ENCODE data around the gene CCL20.
A peak's percentile ranks its signal among the peaks of the same experiment; 100 is the strongest.

CCL20 gene, protein sequence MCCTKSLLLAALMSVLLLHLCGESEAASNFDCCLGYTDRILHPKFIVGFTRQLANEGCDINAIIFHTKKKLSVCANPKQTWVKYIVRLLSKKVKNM

DNA sequence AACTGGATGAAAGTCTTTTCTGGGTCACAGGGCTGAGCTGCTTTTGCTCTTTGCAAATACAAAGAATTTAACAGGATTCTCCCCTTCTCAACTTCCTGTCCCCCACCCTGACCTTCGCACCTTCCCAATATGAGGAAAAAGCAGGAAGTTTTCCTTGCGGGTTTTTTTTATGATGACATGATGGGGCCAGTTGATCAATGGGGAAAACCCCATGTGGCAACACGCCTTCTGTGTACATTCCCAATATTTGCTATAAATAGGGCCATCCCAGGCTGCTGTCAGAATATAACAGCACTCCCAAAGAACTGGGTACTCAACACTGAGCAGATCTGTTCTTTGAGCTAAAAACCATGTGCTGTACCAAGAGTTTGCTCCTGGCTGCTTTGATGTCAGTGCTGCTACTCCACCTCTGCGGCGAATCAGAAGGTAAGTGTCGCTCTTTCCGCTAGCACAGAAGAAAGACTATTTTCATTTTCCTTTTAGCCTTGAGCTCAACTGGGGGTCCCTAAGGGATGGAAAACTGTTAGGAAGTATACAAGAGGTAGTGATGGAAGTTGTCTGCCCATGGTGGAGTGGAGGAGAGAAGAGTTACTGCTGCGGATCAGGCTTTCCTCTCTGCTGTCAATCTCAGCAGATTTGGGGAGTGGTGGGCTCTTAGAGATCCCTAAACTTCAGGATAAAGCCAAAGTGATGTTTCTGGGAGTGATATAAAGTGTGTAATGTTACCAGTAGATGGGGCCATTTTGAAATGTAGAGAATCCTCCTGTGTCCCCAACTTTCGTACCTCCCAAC, at the start of gene CCL20:
TSS of gene CCL20 (plus strand) at position 281 of the 792 bp plus-strand sequence. CDS start at position 351, 70 bp downstream.
- Mint-ChIP-seq H3K9me3 (no peaks in the 10 kb centered on the region), H3K4me1 (peaks cover 38% of the 10 kb centered on the region), H3K36me3 (peaks cover 74% of the 10 kb centered on the region), H3K27ac (peak within 1 kb of the TSS; percentile 95), H3K4me3 (peak within 1 kb of the TSS; percentile 79)
- ATAC-seq (no peak), DNase-seq (ENCODE audit: low spot score in 2 of 2) (no peak)

DNA sequence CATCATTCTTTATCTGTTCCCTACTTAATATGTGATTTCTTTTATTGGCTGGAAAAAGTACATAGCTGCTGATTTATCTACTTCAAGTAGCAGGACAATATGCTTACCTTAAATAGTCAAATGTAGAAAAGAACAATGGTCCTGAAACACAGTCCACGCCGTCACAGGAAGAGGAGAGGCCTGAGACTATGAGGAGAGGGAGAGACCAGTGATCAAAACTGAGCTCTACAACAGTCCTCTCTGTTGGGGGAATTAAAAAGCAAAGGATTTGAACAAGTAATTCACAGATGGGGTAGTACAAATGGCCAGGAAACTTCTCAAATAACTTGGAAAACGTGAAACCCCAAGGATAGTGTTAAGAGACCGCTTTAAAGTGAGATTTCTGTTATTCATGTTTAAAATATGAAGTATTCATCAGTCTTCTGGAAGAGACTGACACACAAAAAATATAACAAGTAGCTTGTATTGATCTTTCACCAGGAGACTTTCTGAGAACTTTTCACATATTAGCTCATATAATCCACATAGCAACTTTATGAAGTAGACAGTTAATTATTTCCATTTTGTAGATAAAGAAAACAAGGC, 47.8 kb upstream of the CCL20 start:
- no peak overlapping the region for H3K4me3 Mint-ChIP-seq
- H3K27ac Mint-ChIP-seq = no peak overlapping the region
- no peak for ATAC-seq
- no peaks in the 10 kb centered on the region for H3K36me3 Mint-ChIP-seq
- H3K9me3 Mint-ChIP-seq = no peaks in the 10 kb centered on the region
- H3K4me1 Mint-ChIP-seq = peaks cover 6% of the 10 kb centered on the region
- DNase-seq (ENCODE audit: low spot score in 2 of 2) = no peak

DNA sequence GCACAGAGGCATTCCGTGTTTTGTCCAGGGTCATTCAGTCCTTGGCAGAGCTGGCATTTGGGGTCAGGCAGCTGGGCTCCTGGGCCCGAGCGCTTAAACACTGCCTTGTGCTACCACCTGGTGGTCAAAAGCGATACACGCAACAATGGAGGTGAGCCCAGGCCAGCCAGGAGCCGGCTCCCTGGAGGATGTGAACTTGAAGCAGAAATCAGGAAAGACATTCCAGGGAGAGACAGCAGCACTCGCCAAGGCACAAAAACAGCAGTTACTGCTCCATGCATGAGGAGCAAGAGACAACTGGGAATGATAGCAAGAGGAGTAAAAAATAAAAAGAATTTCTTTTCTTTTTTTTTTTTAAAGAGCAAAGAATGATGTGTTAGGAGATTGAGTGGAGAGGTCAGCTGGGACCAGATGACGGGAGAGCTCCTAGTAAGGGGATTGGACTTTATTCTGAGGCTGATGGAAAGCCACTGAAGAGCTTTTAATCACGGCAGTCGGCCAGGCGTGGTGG, 47.2 kb upstream of the CCL20 start:
- Mint-ChIP-seq H3K4me1 (peaks cover 6% of the 10 kb centered on the region), H3K36me3 (no peaks in the 10 kb centered on the region), H3K4me3 (no peak overlapping the region), H3K27ac (no peak overlapping the region), H3K9me3 (no peaks in the 10 kb centered on the region)
- ATAC-seq (peak; percentile 84), DNase-seq (ENCODE audit: low spot score in 2 of 2) (peak; percentile 39 to 68)

DNA sequence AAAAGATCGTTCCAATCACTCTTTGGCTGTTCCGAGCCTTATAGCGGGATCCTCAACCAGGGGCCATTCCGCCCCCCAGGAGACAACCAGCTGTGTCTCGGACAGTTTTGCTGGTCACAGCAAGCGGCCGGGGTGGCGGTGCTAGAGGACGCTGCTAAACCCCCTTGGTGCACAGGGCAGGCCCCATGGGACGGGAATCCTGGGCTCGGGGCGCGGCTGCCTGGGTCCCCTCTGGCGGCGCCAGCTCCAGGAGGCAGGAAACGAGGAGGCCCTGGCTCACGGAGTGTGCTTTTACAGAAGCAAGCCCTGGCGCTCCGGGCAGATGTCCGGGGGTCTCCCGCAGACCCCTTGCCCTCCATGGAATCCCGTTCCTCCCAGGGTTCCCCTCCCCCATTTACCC, 45.8 kb upstream of the CCL20 start:
- no peak for DNase-seq (ENCODE audit: low spot score in 2 of 2)
- ATAC-seq = no peak
- H3K27ac Mint-ChIP-seq = no peak overlapping the region
- no peak overlapping the region for H3K4me3 Mint-ChIP-seq
- peaks cover 6% of the 10 kb centered on the region for H3K4me1 Mint-ChIP-seq
- H3K36me3 Mint-ChIP-seq = no peaks in the 10 kb centered on the region
- H3K9me3 Mint-ChIP-seq = no peaks in the 10 kb centered on the region

DNA sequence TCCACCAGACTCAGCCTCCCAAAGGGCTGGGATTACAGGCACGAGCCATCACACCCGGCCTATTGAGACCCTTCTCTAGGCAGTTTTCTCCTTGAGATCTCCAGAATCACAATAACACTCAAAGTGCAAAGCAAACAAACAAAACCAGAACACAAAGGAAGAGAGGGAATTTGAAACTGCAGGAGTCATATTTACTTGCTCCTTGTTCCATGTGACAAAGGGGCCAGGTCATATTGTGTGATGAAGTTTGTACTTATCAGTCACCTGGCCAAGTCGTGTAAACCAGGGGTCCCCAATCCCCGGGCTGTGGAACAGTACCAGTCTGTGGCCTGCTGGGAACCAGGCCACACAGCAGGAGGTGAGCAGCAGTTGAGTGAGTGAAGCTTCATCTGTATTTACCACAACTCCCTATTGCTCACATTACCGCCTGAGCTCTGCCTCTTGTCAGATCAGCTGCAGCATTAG, 41.4 kb upstream of the CCL20 start:
- no peaks in the 10 kb centered on the region for H3K9me3 Mint-ChIP-seq

DNA sequence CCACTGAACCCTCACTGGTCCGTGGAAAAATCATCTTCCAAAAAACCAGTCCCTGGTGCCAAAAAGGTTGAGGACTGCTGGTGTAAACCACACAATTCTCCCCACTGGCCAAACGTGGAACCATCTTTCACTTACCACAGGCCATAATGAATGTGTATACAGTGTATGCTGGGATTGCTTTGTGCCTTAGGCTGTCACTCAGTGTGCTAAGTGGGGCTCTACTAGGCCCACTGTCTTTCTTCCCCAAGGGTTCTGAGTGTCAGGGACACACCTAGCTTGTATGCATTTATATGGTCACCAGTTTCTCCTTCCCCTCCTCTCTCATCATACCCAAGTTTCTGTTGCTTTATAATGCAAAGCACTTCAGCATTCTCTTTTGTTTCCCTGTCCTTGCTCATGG, 40.7 kb upstream of the CCL20 start:
- H3K36me3 Mint-ChIP-seq = no peaks in the 10 kb centered on the region
- H3K9me3 Mint-ChIP-seq = no peaks in the 10 kb centered on the region
- no peak for ATAC-seq
- no peak for DNase-seq (ENCODE audit: low spot score in 2 of 2)
- H3K4me1 Mint-ChIP-seq = peaks cover 25% of the 10 kb centered on the region
- no peak overlapping the region for H3K27ac Mint-ChIP-seq
- no peak overlapping the region for H3K4me3 Mint-ChIP-seq

More for the DNA sequence above, 41.4 kb upstream of the CCL20 start:
- H3K4me3 Mint-ChIP-seq = no peak overlapping the region
- H3K4me1 Mint-ChIP-seq = peaks cover 24% of the 10 kb centered on the region
- no peak overlapping the region for H3K27ac Mint-ChIP-seq
- no peaks in the 10 kb centered on the region for H3K36me3 Mint-ChIP-seq
- ATAC-seq (no peak), DNase-seq (ENCODE audit: low spot score in 2 of 2) (no peak)

DNA sequence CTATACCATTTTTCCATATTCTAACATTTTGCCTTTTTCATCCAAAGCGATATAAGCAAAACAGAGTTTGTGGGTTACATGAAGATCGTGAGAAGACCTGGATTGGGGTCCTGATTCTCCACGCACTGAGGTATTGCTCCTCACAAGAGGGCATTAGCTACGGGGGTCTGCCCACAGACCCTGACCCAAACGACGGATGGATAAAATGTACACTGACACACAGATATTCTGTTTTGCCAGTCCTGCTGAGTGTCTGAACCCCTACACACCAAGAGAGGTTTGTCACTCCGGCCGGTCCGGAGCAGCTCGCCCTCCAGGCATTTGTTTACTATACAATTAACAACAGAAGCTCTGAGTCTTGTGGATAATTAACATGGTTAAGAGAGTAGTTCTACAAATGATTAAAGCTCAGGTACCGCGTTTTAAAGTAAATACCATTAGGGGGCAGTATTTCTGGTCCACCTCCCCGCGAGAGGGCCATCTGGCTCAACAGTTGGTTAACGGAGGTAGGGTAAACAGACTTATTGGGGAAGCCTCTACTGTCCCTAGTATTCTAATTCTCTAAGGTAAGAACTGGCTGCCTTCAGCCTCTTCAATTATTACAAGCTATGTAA, 39.5 kb upstream of the CCL20 start:
- Mint-ChIP-seq H3K4me1 (peaks cover 25% of the 10 kb centered on the region), H3K36me3 (no peaks in the 10 kb centered on the region), H3K4me3 (peak overlapping the region; percentile 29), H3K9me3 (no peaks in the 10 kb centered on the region), H3K27ac (peak overlapping the region; percentile 38)
- DNase-seq (ENCODE audit: low spot score in 2 of 2) (no peak), ATAC-seq (peak; percentile 68)

DNA sequence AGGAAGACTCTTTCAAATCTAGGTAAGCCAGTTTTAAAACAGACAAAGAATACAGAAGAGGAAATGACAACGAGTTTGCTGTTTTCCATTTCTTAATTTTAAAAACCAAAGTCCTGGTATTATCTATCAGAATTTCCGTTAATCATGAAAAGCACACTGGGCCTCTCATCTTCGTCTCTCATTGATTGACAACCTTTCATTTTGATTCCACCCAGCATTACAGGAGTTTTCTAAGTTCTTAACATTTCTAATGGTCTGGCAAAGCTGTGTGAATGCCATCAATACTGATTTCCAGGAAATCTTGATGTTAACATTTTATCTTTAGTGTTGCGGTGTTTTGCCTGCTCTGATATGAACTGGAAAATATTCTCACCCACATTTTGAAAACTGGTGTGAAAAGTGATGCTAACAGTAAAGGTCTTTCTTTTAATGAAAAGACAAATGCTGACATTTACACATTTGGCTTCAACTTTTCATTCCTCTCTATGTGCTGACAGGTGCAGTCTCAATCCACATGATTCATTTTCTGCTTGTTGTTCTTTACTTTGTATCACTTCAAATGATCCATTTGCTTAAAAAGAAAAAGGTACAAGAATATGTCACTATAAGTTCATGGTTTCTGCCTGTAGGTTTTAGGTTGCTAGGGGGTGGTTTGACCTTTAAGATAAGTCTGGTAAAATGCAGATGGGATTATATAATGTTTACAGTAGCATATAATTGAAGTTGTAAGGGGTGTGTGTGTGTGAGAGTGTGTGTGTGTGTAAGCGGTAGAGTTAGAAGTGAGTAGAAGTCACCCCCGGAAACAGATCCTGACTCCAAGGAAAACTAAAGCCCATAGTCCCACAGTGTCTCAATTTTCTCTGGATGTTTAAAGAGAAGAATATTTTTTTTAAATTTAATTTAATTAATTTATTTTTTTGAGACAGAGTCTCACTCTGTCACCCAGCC, 38.5 kb upstream of the CCL20 start:
- Mint-ChIP-seq H3K4me3 (peak overlapping the region; percentile 29), H3K27ac (peak overlapping the region; percentile 38), H3K4me1 (peaks cover 25% of the 10 kb centered on the region), H3K36me3 (no peaks in the 10 kb centered on the region), H3K9me3 (no peaks in the 10 kb centered on the region)
- ATAC-seq (peak; percentile 68), DNase-seq (ENCODE audit: low spot score in 2 of 2) (no peak)

DNA sequence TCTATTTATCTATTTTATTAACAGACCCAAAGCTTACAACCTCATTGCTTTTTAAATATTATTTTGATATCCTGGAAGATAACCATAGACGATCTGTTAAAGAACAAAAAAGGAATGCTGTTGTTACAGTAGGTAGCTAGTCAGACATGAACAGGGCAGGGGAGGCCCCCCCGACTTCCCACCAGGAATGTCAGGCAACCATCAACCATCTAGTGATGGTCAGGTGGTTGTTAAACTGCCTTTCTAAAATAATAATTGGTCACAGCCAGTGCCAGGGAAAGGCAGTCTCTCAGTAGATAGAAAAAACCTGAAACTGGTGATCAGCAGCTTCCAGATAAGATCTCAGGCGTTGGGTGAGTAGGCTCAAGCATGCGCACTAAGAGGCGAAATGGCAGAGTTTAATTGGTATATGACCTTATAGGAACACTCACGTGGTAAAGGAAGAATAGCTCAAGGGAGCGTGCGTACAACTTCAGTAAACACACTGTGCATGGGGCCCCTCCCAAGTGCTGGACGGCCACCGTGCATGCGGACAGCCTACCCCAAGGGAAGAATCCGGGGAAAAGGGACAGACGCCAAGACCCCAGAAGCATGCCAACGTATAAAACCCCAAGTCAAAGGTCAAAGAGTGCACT, 32.5 kb upstream of the CCL20 start:
- no peaks in the 10 kb centered on the region for H3K36me3 Mint-ChIP-seq
- H3K9me3 Mint-ChIP-seq = no peaks in the 10 kb centered on the region
- ATAC-seq = no peak
- no peak for DNase-seq (ENCODE audit: low spot score in 2 of 2)
- no peak overlapping the region for H3K4me3 Mint-ChIP-seq
- H3K4me1 Mint-ChIP-seq = peaks cover 30% of the 10 kb centered on the region
- H3K27ac Mint-ChIP-seq = no peak overlapping the region

DNA sequence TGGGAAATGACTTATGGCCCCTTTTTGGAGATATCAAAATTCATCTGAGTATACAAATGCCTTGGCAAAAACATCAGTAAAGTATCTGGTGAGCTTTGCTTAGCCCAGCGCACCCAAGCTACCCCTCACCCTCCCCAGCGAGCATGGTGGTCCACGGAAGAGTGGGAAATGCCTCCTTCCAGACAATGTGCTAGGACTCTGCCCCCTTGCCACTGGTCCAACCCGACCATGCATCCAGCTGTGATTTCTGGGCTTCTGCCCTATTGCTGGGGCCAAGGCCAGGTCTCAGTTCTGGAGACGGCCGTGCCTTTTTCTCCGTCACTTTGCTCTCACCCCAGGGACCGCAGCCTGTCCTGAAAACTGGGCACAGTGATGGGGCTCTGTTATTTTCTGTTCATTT, 31.8 kb upstream of the CCL20 start:
- H3K4me1 Mint-ChIP-seq = peaks cover 29% of the 10 kb centered on the region
- DNase-seq (ENCODE audit: low spot score in 2 of 2) (no peak), ATAC-seq (no peak)
- no peak overlapping the region for H3K27ac Mint-ChIP-seq
- no peaks in the 10 kb centered on the region for H3K9me3 Mint-ChIP-seq
- no peak overlapping the region for H3K4me3 Mint-ChIP-seq
- H3K36me3 Mint-ChIP-seq = no peaks in the 10 kb centered on the region

DNA sequence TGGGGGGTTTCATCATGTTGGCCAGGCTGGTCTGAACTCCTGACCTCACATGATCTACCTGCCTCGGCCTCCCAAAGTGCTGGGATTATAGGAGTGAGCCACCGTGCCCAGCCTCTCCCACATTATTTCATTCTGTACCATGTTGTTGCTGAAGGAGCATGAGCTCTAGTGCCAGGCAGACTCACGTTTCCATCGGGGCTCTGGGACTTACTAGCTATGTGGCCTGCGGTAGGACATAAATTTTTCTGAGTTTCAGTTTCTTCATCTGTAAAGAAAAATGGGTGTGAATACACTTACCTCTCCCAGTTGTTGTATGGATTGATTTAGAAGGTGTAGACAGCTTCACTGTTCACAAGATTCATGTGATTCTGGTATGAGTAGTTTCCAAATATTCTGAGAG, 30.8 kb upstream of the CCL20 start:
- no peaks in the 10 kb centered on the region for H3K9me3 Mint-ChIP-seq
- ATAC-seq (peak; percentile 39), DNase-seq (ENCODE audit: low spot score in 2 of 2) (no peak)
- peak overlapping the region; percentile 57 for H3K27ac Mint-ChIP-seq
- H3K36me3 Mint-ChIP-seq = no peaks in the 10 kb centered on the region
- H3K4me1 Mint-ChIP-seq = peaks cover 24% of the 10 kb centered on the region
- peak overlapping the region; percentile 55 for H3K4me3 Mint-ChIP-seq

DNA sequence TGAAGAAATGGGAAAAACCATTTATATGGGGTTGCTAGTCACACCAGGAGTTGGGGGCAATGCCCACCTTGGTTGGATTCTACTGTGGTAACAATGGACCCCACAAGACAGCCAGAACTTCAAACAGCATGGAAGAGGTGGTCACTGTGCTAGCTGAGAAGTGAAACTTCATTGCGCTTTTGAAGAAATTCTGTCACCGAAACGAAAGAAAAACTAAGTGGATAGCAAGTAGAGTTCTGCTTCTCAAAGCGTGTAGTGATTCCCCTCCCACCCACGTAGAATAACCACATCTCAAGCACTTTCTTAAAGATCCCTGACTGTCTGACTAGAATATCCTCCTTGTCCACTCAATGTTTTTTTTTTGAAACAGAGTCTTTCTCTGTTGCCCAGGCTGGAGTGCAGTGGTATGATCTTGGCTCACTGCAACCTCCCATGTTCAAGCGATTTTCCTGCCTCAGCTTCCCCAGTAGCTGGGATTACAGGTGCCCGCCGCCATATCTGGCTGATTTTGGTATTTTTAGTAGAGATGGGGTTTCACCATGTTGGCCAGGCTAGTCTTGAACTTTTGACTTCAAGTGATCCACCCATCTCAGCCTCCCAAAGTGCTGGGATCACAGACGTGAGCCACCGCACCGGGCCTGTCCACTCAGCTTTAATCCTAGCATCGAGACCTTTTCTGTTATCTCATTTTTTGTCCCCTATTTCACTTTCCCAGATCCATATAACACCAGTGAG, 30.1 kb upstream of the CCL20 start:
- peak overlapping the region; percentile 55 for H3K4me3 Mint-ChIP-seq
- ATAC-seq (peak; percentile 91), DNase-seq (ENCODE audit: low spot score in 2 of 2) (no peak)
- peak overlapping the region; percentile 57 for H3K27ac Mint-ChIP-seq
- peaks cover 28% of the 10 kb centered on the region for H3K4me1 Mint-ChIP-seq
- peaks cover 3% of the 10 kb centered on the region for H3K9me3 Mint-ChIP-seq
- H3K36me3 Mint-ChIP-seq = no peaks in the 10 kb centered on the region

DNA sequence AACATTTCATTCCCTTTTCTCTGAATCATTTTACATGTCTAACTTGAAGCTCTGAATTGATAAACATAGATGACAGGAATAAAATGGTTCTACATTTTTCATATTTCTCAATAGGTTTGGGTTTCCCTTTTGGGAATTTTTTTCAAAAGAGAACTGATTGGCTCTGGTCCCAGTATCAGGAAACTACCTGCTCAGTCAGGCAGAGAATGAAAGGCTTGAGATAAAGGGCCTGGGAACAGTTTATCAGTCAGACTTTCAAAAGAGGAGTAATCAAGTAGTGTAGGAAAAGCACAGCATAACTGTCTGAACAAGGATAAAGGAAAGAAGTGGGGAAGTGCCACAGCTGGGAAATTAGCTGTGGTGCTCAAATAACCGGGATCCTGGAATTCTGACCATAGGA, 28.3 kb upstream of the CCL20 start:
- Mint-ChIP-seq H3K4me1 (peaks cover 32% of the 10 kb centered on the region), H3K9me3 (peaks cover 4% of the 10 kb centered on the region), H3K27ac (no peak overlapping the region), H3K4me3 (no peak overlapping the region), H3K36me3 (no peaks in the 10 kb centered on the region)
- no peak for ATAC-seq
- DNase-seq (ENCODE audit: low spot score in 2 of 2) = no peak

DNA sequence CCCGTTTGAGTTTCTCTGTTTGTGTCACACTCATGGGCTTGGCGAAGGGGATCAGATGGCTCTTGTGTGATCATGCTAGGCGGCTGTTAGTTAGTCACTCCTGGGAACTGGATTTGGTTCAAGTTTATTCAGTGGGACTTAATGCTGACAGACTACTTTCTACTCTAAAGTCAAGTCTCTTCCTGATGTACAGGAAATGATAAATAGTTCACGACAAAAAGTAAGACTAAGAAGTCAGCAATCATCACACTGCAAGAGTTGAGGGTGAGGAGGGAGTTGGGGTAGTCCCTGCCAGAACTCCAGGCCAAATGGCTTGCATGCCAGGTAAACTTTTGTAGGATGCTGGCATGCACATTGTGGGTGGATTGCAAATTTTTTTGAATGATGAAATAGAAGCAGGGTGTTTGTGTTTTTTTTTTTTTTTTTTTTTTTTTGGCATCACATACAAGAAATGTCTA, 25.1 kb upstream of the CCL20 start:
- Mint-ChIP-seq H3K9me3 (peaks cover 4% of the 10 kb centered on the region), H3K27ac (no peak overlapping the region), H3K36me3 (no peaks in the 10 kb centered on the region), H3K4me1 (peaks cover 14% of the 10 kb centered on the region), H3K4me3 (no peak overlapping the region)
- ATAC-seq (peak; percentile 65), DNase-seq (ENCODE audit: low spot score in 2 of 2) (no peak)

Measured in stimulated activated effector memory CD8-positive, alpha-beta T cell treated with anti-CD3 and anti-CD28 coated beads, Interleukin-12 subunit alpha, Interleukin-12 subunit beta, amount 100 ng/mL, for 72 hours (primary cell).